Endodermal cell (in vitro differentiated cells): ENCODE data around the gene TACC2. TPM values are rescaled to one million over a fixed set of nuclear protein-coding genes. Genes with fewer than 3 reads are reported as not detected.
A peak's percentile ranks its signal among the peaks of the same experiment; 100 is the strongest.

Experiments
- DNase-seq: peaks from one replicate; pipeline ENCODE4 v3.0.0-alpha.2; 2017
- H3K27ac ChIP-seq: 2 replicates; pipeline ENCODE4 v1.5.1; 2013; ENCODE audit warnings: mild to moderate bottlenecking, low read depth, low read length, moderate library complexity
- H3K27me3 ChIP-seq: 2 replicates; pipeline ENCODE4 v1.6.1; 2013; ENCODE audit warnings: mild to moderate bottlenecking, low read length, moderate library complexity; ENCODE audit not compliant: insufficient read depth, control insufficient read depth, poor library complexity, severe bottlenecking
- H3K36me3 ChIP-seq: 2 replicates; pipeline ENCODE4 v1.7.0; 2013; ENCODE audit warnings: mild to moderate bottlenecking, low read length, moderate library complexity; ENCODE audit not compliant: control insufficient read depth, insufficient read depth
- H3K4me1 ChIP-seq: one replicate; pipeline ENCODE4 v1.7.0; 2013; ENCODE audit warnings: low read length; ENCODE audit not compliant: control insufficient read depth, insufficient read depth
- H3K4me3 ChIP-seq: 2 replicates; pipeline ENCODE4 v1.5.1; 2013; ENCODE audit warnings: mild to moderate bottlenecking, low read length, moderate library complexity
- H3K9ac ChIP-seq: 2 replicates; pipeline ENCODE4 v1.6.1; 2013; ENCODE audit warnings: mild to moderate bottlenecking, low read length, moderate library complexity; ENCODE audit not compliant: poor library complexity, severe bottlenecking; ENCODE audit errors: extremely low read depth
- H3K9me3 ChIP-seq: 2 replicates; pipeline ENCODE4 v1.6.1; 2013; ENCODE audit warnings: mild to moderate bottlenecking, low read length, moderate library complexity; ENCODE audit not compliant: control insufficient read depth
- H3K27ac Mint-ChIP-seq: 2 replicates; pipeline ENCODE4 v1.8.0; 2020; ENCODE audit warnings: mixed read lengths
- H3K27me3 Mint-ChIP-seq: 2 replicates; pipeline ENCODE4 v1.8.0; 2021; ENCODE audit warnings: mild to moderate bottlenecking, mixed read lengths; ENCODE audit not compliant: insufficient read depth
- H3K36me3 Mint-ChIP-seq: 2 replicates; pipeline ENCODE4 v1.8.0; 2020; ENCODE audit warnings: low read depth, mixed read lengths
- H3K4me1 Mint-ChIP-seq: 2 replicates; pipeline ENCODE4 v1.8.0; 2020; ENCODE audit warnings: mixed read lengths
- H3K4me3 Mint-ChIP-seq: 2 replicates; pipeline ENCODE4 v1.8.0; 2020; ENCODE audit warnings: mild to moderate bottlenecking, moderate library complexity, mixed read lengths
- H3K9me3 Mint-ChIP-seq: 2 replicates; pipeline ENCODE4 v1.8.0; 2020; ENCODE audit warnings: mild to moderate bottlenecking, mixed read lengths
- CTCF ChIP-seq: fragments of 200-600 bp; sonication (generic); conservative IDR thresholded peaks from 2 replicates; pipeline ENCODE4 v1.5.0; 2021; ENCODE audit warnings: antibody characterized with exemption, mild to moderate bottlenecking
- WGBS, 2 experiments: methylation state at CpG; one replicate each; pipeline versions ENCODE4 v1.1.5 to v1.1.7; 2013; ENCODE audit warnings: missing lambda C conversion rate in 2 of 2, mixed read lengths in 1 of 2; ENCODE audit not compliant: insufficient coverage in 1 of 2, insufficient read length in 1 of 2; 5-methylcytosine and 5-hydroxymethylcytosine counted together
- total RNA-seq, 2 donors: library from RNA; stranded (reverse); fragmentation: NEBNext Ultra II Directional in 1 of 2; extraction: Animal tissue kit (Norgen Biotek cat#: 25700) in 1 of 2; gene quantifications; 2 replicates in 1 of 2; 3 replicates in 1 of 2; pipeline ENCODE4 v1.2.1, GENCODE V29; 2021

Gene TACC2
- total RNA-seq, 2 donors from 2014 or later, result 24.5 to 34.1 TPM

DNA sequence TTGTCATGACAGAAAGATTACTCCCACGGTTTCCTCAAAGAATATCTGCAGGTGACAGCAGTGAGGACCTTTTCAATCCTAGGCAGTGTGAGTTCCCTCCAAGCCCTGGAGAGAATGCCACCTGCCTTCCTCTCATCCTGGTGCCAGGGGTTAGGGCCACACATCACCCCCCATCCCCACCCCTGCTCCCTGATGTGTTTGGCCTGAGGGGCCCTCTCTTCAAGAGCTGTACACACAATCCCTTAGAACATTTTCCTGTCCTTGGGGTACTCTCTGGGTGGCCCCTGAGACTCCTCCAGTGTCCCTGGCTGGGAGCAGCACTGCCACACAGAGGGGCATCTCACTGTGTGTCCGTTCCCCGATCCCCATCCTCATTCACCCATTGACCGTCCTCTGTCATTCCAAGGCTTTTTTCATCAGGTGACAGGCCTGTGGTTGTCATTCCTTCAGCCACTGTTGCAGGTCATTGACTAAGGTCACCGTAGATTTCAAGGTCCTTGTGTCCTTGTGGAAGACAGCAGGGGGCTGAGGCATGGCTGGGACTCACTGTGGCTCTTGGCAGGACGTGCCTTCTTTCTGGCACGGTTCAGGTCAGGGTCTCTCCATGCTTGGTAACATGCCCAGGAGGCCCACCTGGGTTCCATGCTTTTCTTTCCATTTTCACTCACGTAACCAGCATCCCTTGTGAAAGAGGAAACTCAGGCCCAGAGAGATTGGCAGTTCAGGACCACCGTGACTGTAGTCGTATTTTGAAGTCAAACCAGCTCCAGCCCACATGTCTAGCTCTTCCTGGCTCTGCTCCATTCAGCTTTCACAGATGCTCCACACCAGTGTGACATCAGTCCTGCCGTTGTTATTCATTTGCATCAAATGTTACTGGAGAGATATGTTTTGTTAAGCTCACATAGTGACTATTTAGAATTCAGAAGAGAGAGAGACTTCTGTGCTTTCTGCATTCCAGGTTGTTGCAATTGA lies 255.3 kb downstream of the TACC2 start:
- H3K27ac ChIP-seq, result no peak overlapping the region
- 91% methylated on average over 9 to 11 of the region's 11 CpGs for WGBS, 2 experiments
- Mint-ChIP-seq H3K27me3 (no peaks in the 10 kb centered on the region), H3K4me1 (peaks cover 14% of the 10 kb centered on the region), H3K36me3 (peaks cover 43% of the 10 kb centered on the region), H3K9me3 (no peaks in the 10 kb centered on the region), H3K27ac (no peak overlapping the region), H3K4me3 (no peak overlapping the region)
- peaks cover 40% of the 10 kb centered on the region for H3K36me3 ChIP-seq
- H3K27me3 ChIP-seq, result no peaks in the 10 kb centered on the region
- no peaks in the 10 kb centered on the region for H3K4me1 ChIP-seq
- H3K4me3 ChIP-seq, result no peak overlapping the region
- no peak for DNase-seq
- H3K9ac ChIP-seq, result no peak overlapping the region
- no peaks in the 10 kb centered on the region for H3K9me3 ChIP-seq
- TF ChIP-seq CTCF, result no peak

- Mint-ChIP-seq H3K4me1 (peaks cover 14% of the 10 kb centered on the region), H3K9me3 (no peaks in the 10 kb centered on the region), H3K36me3 (peaks cover 44% of the 10 kb centered on the region), H3K27ac (peak overlapping the region; percentile 23), H3K27me3 (no peaks in the 10 kb centered on the region), H3K4me3 (no peak overlapping the region)
- H3K36me3 ChIP-seq, result peaks cover 40% of the 10 kb centered on the region
- H3K27me3 ChIP-seq, result no peaks in the 10 kb centered on the region
- no peak overlapping the region for H3K4me3 ChIP-seq
- H3K9me3 ChIP-seq, result no peaks in the 10 kb centered on the region
- WGBS, 2 experiments, result 88 to 100% methylated on average over 2 to 4 of the region's 4 CpGs
- TF ChIP-seq CTCF, result no peak
- H3K27ac ChIP-seq, result no peak overlapping the region
- no peak for DNase-seq
- H3K9ac ChIP-seq, result no peak overlapping the region
- no peaks in the 10 kb centered on the region for H3K4me1 ChIP-seq
Observed at GRCh38 chr10:122245136-122245535, 256.2 kb downstream of the TACC2 start.

GRCh38 chr10:122245897-122246296 lies 256.9 kb downstream of the TACC2 start:
- Mint-ChIP-seq H3K27me3 (no peaks in the 10 kb centered on the region), H3K4me3 (no peak overlapping the region), H3K36me3 (peaks cover 45% of the 10 kb centered on the region), H3K9me3 (no peaks in the 10 kb centered on the region), H3K4me1 (peaks cover 14% of the 10 kb centered on the region), H3K27ac (no peak overlapping the region)
- TF ChIP-seq CTCF, result no peak
- no peak for DNase-seq
- Histone ChIP-seq H3K4me1 (no peaks in the 10 kb centered on the region), H3K27ac (no peak overlapping the region), H3K9ac (no peak overlapping the region), H3K4me3 (no peak overlapping the region), H3K27me3 (no peaks in the 10 kb centered on the region), H3K36me3 (peaks cover 32% of the 10 kb centered on the region), H3K9me3 (no peaks in the 10 kb centered on the region)
- WGBS, 2 experiments, result 93 to 95% methylated on average over 9 to 11 of the region's 11 CpGs
